Left ventricle myocardium inferior (tissue), 1 donor: ENCODE results near the gene TSLP. TPM values are rescaled to one million over a fixed set of nuclear protein-coding genes. Genes with fewer than 3 reads are reported as not detected.
A peak's percentile ranks its signal among the peaks of the same experiment; 100 is the strongest.

Source experiments
- DNase-seq: peaks from one replicate; pipeline ENCODE4 v3.0.0-alpha.2; 2020
- H3K27ac ChIP-seq: fragments of 200-600 bp; replicated peaks from 2 replicates; pipeline ENCODE4 v1.8.0; 2021
- H3K27me3 ChIP-seq: fragments of 200-600 bp; 2 replicates; pipeline ENCODE4 v1.8.0; 2021; ENCODE audit warnings: low read depth
- H3K36me3 ChIP-seq: fragments of 200-600 bp; 2 replicates; pipeline ENCODE4 v1.8.0; 2021
- H3K4me1 ChIP-seq: fragments of 200-600 bp; 2 replicates; pipeline ENCODE4 v1.8.0; 2021
- H3K4me3 ChIP-seq: fragments of 200-600 bp; 2 replicates; pipeline ENCODE4 v1.8.0; 2021; ENCODE audit warnings: mild to moderate bottlenecking, moderate library complexity
- H3K9me3 ChIP-seq: fragments of 200-600 bp; replicated peaks from 2 replicates; pipeline ENCODE4 v1.8.0; 2021
- CTCF ChIP-seq: fragments of 200-600 bp; IDR thresholded peaks from 2 replicates; pipeline ENCODE4 v1.8.0; 2021; ENCODE audit warnings: antibody characterized with exemption, mild to moderate bottlenecking, borderline replicate concordance
- intact Hi-C: fragments of 100-400 bp; cut with micrococcal nuclease; formaldehyde crosslinking; loops from one replicate; pipeline ENCODE4 v1.11.0; 2022
- total RNA-seq: library from RNA; stranded (reverse); fragmentation: NEBNext Ultra II Directional; extraction: Animal tissue kit (Norgen Biotek cat#: 25700); gene quantifications from one replicate; pipeline ENCODE4 v1.2.1, GENCODE V29; 2021
- donor health status: DM: no; HTN: yes; CAD: no; lungs with severe emphysema.

Gene TSLP
- total RNA-seq, 1 donor from 2014 or later: 5.3 TPM

- intact Hi-C loops: loop anchor here (10.0 kb wide), 1 partner anchor 305 kb away; no protein-coding TSS in a partner anchor
- Histone ChIP-seq H3K27me3 (peaks cover 5% of the 10 kb centered on the region), H3K4me1 (no peaks in the 10 kb centered on the region), H3K9me3 (peaks cover 13% of the 10 kb centered on the region), H3K36me3 (no peaks in the 10 kb centered on the region), H3K4me3 (no peak overlapping the region), H3K27ac (no peak overlapping the region)
- TF ChIP-seq CTCF: no peak
- no peak for DNase-seq
These were observed 11.3 kb upstream of the TSLP start for GRCh38 chr5:111060169-111060568.

GRCh38 chr5:111061618-111062017 is 9.9 kb upstream of the TSLP start:
- H3K27ac ChIP-seq: no peak overlapping the region
- peaks cover 19% of the 10 kb centered on the region for H3K27me3 ChIP-seq
- intact Hi-C loops: loop anchor here (10.0 kb wide), 1 partner anchor 307 kb away; no protein-coding TSS in a partner anchor
- no peaks in the 10 kb centered on the region for H3K4me1 ChIP-seq
- TF ChIP-seq CTCF: no peak
- no peak for DNase-seq
- no peaks in the 10 kb centered on the region for H3K36me3 ChIP-seq
- H3K9me3 ChIP-seq: peaks cover 13% of the 10 kb centered on the region
- H3K4me3 ChIP-seq: no peak overlapping the region

GRCh38 chr5:111063709-111064322 is 7.7 kb upstream of the TSLP start:
- peaks cover 13% of the 10 kb centered on the region for H3K9me3 ChIP-seq
- H3K4me3 ChIP-seq: no peak overlapping the region
- H3K4me1 ChIP-seq: no peaks in the 10 kb centered on the region
- no peaks in the 10 kb centered on the region for H3K36me3 ChIP-seq
- peaks cover 41% of the 10 kb centered on the region for H3K27me3 ChIP-seq
- H3K27ac ChIP-seq: no peak overlapping the region
- no peak for DNase-seq
- peak; percentile 63 for TF ChIP-seq CTCF
- intact Hi-C loops: loop anchor here (10.0 kb wide), 1 partner anchor 309 kb away; no protein-coding TSS in a partner anchor

GRCh38 chr5:111066261-111066938 is 5.1 kb upstream of the TSLP start:
- intact Hi-C loops: loop anchor here (10.0 kb wide), 1 partner anchor 312 kb away; no protein-coding TSS in a partner anchor
- no peaks in the 10 kb centered on the region for H3K9me3 ChIP-seq
- TF ChIP-seq CTCF: no peak
- H3K4me3 ChIP-seq: no peak overlapping the region
- DNase-seq: no peak
- no peak overlapping the region for H3K27ac ChIP-seq
- peaks cover 15% of the 10 kb centered on the region for H3K4me1 ChIP-seq
- H3K36me3 ChIP-seq: no peaks in the 10 kb centered on the region
- H3K27me3 ChIP-seq: peaks cover 63% of the 10 kb centered on the region

- TF ChIP-seq CTCF: no peak
- DNase-seq: no peak
- Histone ChIP-seq H3K27me3 (peaks cover 69% of the 10 kb centered on the region), H3K9me3 (no peaks in the 10 kb centered on the region), H3K36me3 (no peaks in the 10 kb centered on the region), H3K4me1 (peaks cover 23% of the 10 kb centered on the region), H3K4me3 (no peak overlapping the region), H3K27ac (no peak overlapping the region)
- intact Hi-C loops: loop anchor here (10.0 kb wide), 1 partner anchor 313 kb away; no protein-coding TSS in a partner anchor
These were observed 3.3 kb upstream of the TSLP start for GRCh38 chr5:111068213-111068612.
